ENCODE data around the gene EXOC6. TPM values are rescaled to one million over a fixed set of nuclear protein-coding genes. Genes with fewer than 3 reads are reported as not detected.

EXOC6 gene
- total RNA-seq, 1 donor from 2014 or later, result 9.1 TPM

- Mint-ChIP-seq H3K9me3 (ENCODE audit: unreplicated experiment) (peaks cover 18% of the 10 kb centered on the region), H3K4me1 (ENCODE audit: low read depth, unreplicated experiment) (peaks cover 9% of the 10 kb centered on the region), H3K27me3 (ENCODE audit: unreplicated experiment) (peaks cover 44% of the 10 kb centered on the region), H3K36me3 (ENCODE audit: unreplicated experiment) (no peaks in the 10 kb centered on the region), H3K27ac (ENCODE audit: unreplicated experiment) (no peak overlapping the region), H3K4me3 (ENCODE audit: unreplicated experiment) (peak overlapping the region; percentile 91)
- TF ChIP-seq, protein P1, sequence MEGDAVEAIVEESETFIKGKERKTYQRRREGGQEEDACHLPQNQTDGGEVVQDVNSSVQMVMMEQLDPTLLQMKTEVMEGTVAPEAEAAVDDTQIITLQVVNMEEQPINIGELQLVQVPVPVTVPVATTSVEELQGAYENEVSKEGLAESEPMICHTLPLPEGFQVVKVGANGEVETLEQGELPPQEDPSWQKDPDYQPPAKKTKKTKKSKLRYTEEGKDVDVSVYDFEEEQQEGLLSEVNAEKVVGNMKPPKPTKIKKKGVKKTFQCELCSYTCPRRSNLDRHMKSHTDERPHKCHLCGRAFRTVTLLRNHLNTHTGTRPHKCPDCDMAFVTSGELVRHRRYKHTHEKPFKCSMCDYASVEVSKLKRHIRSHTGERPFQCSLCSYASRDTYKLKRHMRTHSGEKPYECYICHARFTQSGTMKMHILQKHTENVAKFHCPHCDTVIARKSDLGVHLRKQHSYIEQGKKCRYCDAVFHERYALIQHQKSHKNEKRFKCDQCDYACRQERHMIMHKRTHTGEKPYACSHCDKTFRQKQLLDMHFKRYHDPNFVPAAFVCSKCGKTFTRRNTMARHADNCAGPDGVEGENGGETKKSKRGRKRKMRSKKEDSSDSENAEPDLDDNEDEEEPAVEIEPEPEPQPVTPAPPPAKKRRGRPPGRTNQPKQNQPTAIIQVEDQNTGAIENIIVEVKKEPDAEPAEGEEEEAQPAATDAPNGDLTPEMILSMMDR (IDR thresholded peaks at IDR 0.05; ENCODE audit: partially characterized antibody, unreplicated experiment), result no peak
- no peak for DNase-seq
Observed at GRCh38 chr10:93067443-93068365, 219.4 kb downstream of the EXOC6 start.

GRCh38 chr10:93068411-93069244 is 220.3 kb downstream of the EXOC6 start:
- no peaks in the 10 kb centered on the region for H3K36me3 Mint-ChIP-seq (ENCODE audit: unreplicated experiment)
- peak overlapping the region; percentile 91 for H3K4me3 Mint-ChIP-seq (ENCODE audit: unreplicated experiment)
- peak; percentile 77 for DNase-seq
- TF ChIP-seq, protein P1 (IDR thresholded peaks at IDR 0.05; ENCODE audit: partially characterized antibody, unreplicated experiment), result no peak
- H3K27ac Mint-ChIP-seq (ENCODE audit: unreplicated experiment), result peak overlapping the region; percentile 60
- peaks cover 42% of the 10 kb centered on the region for H3K27me3 Mint-ChIP-seq (ENCODE audit: unreplicated experiment)
- H3K4me1 Mint-ChIP-seq (ENCODE audit: low read depth, unreplicated experiment), result peaks cover 6% of the 10 kb centered on the region
- H3K9me3 Mint-ChIP-seq (ENCODE audit: unreplicated experiment), result peaks cover 17% of the 10 kb centered on the region

GRCh38 chr10:93069245-93069561 is 220.9 kb downstream of the EXOC6 start:
- no peaks in the 10 kb centered on the region for H3K36me3 Mint-ChIP-seq (ENCODE audit: unreplicated experiment)
- TF ChIP-seq, protein P1 (IDR thresholded peaks at IDR 0.05; ENCODE audit: partially characterized antibody, unreplicated experiment), result no peak
- peaks cover 5% of the 10 kb centered on the region for H3K4me1 Mint-ChIP-seq (ENCODE audit: low read depth, unreplicated experiment)
- peaks cover 16% of the 10 kb centered on the region for H3K9me3 Mint-ChIP-seq (ENCODE audit: unreplicated experiment)
- peaks cover 38% of the 10 kb centered on the region for H3K27me3 Mint-ChIP-seq (ENCODE audit: unreplicated experiment)
- H3K4me3 Mint-ChIP-seq (ENCODE audit: unreplicated experiment), result no peak overlapping the region
- H3K27ac Mint-ChIP-seq (ENCODE audit: unreplicated experiment), result no peak overlapping the region
- no peak for DNase-seq

DNA sequence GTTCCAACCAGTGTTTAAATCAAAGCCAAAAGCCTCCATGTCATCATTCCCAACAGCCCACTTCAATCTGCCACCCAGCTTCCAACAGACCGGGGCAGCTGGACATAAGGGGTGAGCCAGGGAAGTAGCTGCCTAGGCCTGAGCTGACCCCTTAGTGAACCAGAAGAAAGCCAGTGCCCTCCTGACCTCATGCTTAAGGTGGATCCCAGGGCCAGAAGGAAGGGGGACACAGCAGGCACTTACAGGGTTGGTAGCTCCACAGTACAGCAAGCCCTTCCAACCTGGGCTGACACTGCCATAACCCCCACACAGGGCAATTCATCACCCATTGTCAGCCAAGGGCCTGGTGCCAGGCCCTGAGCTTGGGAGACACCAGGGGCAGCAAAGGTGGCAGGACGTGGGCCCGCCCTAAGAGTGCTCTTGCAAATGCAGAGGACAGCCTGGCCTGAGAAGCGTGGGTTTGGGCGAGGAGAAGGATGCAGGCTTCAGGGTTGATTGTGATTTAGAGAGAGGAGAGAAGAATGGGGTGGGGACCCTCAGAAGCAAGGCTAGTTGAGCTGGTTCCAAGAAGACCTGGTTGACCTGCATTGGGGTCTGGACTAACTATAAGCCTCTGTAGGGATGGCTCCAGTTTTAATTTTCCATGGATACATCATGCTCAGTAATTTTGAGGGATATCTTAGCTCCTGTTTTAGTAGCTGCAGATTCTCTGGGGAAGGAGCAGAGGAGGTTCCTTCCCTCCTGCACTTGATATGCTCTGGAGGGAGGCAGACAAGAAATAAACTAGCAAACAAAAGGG is 222.3 kb downstream of the EXOC6 start:
- H3K27ac Mint-ChIP-seq (ENCODE audit: unreplicated experiment), result no peak overlapping the region
- TF ChIP-seq, protein P1 (IDR thresholded peaks at IDR 0.05; ENCODE audit: partially characterized antibody, unreplicated experiment), result no peak
- H3K4me3 Mint-ChIP-seq (ENCODE audit: unreplicated experiment), result peak overlapping the region; percentile 36
- H3K4me1 Mint-ChIP-seq (ENCODE audit: low read depth, unreplicated experiment), result peaks cover 5% of the 10 kb centered on the region
- no peaks in the 10 kb centered on the region for H3K36me3 Mint-ChIP-seq (ENCODE audit: unreplicated experiment)
- peaks cover 42% of the 10 kb centered on the region for H3K27me3 Mint-ChIP-seq (ENCODE audit: unreplicated experiment)
- no peak for DNase-seq
- peaks cover 16% of the 10 kb centered on the region for H3K9me3 Mint-ChIP-seq (ENCODE audit: unreplicated experiment)

Data from glutamatergic neuron (in vitro differentiated cells).